Measurements from ENCODE around the gene MMP25.
"Not testable (repeated sequence)": the region's sequence is repeated elsewhere in the genome, so short reads cannot be mapped to it uniquely, and the experiment has no call there.

Gene MMP25

GRCh38 chr16:3030222-3031212, 15.8 kb upstream of the MMP25 start:
- no peak for FAIRE-seq

- no peak for FAIRE-seq
Observed at GRCh38 chr16:3032624-3033023, 13.7 kb upstream of the MMP25 start.

- FAIRE-seq, result no peak
Observed at GRCh38 chr16:3035289-3035971, 10.9 kb upstream of the MMP25 start.

GRCh38 chr16:3035972-3036725, 10.2 kb upstream of the MMP25 start:
- no peak for FAIRE-seq

GRCh38 chr16:3036726-3037315, 9.5 kb upstream of the MMP25 start, which contains the start of gene BICDL2:
TSS of gene BICDL2 (minus strand) at chr16:3036944. CDS start at chr16:3035496, 1,448 bp downstream.
- FAIRE-seq, result no peak

- no peak for FAIRE-seq
Observed at GRCh38 chr16:3038256-3038655, 8.1 kb upstream of the MMP25 start.

- no peak for FAIRE-seq
Observed at GRCh38 chr16:3038896-3039295, 7.5 kb upstream of the MMP25 start.

GRCh38 chr16:3042376-3042775, 4.0 kb upstream of the MMP25 start:
- FAIRE-seq, result no peak

- FAIRE-seq, result no peak
Observed at GRCh38 chr16:3044708-3045107, 1.7 kb upstream of the MMP25 start.

- FAIRE-seq, result no peak
Observed at GRCh38 chr16:3046641-3047386, 453 bp downstream of the MMP25 start.

- no peak for FAIRE-seq
Observed at GRCh38 chr16:3047387-3047720, 993 bp downstream of the MMP25 start.

- FAIRE-seq, result no peak
Observed at GRCh38 chr16:3049921-3050481, 3.6 kb downstream of the MMP25 start.

- FAIRE-seq, result no peak
Observed at GRCh38 chr16:3050487-3050886, 4.1 kb downstream of the MMP25 start.

GRCh38 chr16:3051009-3051408, 4.6 kb downstream of the MMP25 start:
- no peak for FAIRE-seq

GRCh38 chr16:3051494-3051893, 5.1 kb downstream of the MMP25 start:
- FAIRE-seq, result no peak

- not testable (repeated sequence) for FAIRE-seq
Observed at GRCh38 chr16:3052571-3053329, 6.4 kb downstream of the MMP25 start.

- FAIRE-seq, result not testable (repeated sequence)
Observed at GRCh38 chr16:3053330-3053710, 7.0 kb downstream of the MMP25 start.

- FAIRE-seq, result no peak
Observed at GRCh38 chr16:3054965-3055733, 8.8 kb downstream of the MMP25 start.

- not testable (repeated sequence) for FAIRE-seq
Observed at GRCh38 chr16:3055734-3056115, 9.4 kb downstream of the MMP25 start.

All from G401.6 (cell line).